HG03108 (cell line): ENCODE measurements around the gene HTR4.
"Not testable (repeated sequence)": the region's sequence is repeated elsewhere in the genome, so short reads cannot be mapped to it uniquely, and the experiment has no call there.

Source experiments
- ATAC-seq: cut with Tn5 transposase; IDR thresholded peaks from one replicate; pipeline ENCODE4 v1.9.1; 2021; ENCODE audit warnings: moderate library complexity; ENCODE audit not compliant: unreplicated experiment

The HTR4 gene, protein sequence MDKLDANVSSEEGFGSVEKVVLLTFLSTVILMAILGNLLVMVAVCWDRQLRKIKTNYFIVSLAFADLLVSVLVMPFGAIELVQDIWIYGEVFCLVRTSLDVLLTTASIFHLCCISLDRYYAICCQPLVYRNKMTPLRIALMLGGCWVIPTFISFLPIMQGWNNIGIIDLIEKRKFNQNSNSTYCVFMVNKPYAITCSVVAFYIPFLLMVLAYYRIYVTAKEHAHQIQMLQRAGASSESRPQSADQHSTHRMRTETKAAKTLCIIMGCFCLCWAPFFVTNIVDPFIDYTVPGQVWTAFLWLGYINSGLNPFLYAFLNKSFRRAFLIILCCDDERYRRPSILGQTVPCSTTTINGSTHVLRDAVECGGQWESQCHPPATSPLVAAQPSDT

GRCh38 chr5:148653836-148654781, at the start of gene HTR4:
TSS of gene HTR4 (minus strand) at chr5:148654527. CDS start at chr5:148637014, 17,513 bp downstream.
- ATAC-seq: no peak

DNA sequence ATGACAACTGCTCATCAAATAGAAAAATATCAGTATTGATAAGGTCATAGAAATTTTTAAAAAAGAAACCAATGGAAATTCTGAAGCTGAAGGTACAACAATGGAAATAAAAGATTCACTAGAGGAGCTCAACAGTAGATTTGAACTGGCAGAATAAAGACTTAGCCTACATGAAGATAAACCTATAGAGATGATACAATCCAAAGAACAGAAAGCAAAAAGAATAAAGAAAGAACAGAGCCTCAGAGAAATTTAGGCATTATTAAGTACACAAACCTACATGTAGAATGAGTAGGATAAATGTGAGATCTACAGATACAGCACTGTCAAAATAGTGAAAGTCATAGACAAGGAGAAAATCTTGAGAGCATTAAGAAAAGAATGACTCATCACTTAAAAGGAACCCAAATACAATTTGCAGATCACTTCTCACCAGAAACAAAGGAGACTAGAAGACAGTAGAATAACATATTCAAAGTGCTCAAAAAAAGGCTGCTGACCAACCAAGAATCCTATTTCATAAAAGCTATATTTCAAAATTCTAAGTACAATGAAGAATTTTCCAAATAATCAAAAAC, 47.8 kb upstream of the HTR4 start:
- ATAC-seq: no peak

GRCh38 chr5:148699028-148699427, 44.7 kb upstream of the HTR4 start:
- no peak for ATAC-seq

DNA sequence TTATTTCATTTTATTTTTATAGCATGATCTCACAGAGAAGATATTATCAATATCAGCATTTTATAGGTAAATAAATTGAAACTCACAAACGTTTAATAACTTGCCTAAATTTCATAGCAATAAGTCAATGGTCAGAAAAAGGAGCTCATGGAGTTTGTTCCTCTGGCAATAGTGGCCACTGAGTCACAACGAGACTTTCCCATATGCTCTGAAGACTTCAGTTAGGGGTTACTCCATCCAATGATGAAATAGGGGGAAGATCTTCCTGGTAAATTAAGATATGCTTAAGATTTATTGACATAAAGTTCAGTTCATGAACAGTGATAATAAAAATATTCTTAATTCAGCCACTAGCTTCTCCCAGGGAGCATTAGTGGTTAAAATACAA, 43.5 kb upstream of the HTR4 start:
- ATAC-seq: no peak

- ATAC-seq: no peak
Measured at GRCh38 chr5:148697180-148697808, 43.0 kb upstream of the HTR4 start.

DNA sequence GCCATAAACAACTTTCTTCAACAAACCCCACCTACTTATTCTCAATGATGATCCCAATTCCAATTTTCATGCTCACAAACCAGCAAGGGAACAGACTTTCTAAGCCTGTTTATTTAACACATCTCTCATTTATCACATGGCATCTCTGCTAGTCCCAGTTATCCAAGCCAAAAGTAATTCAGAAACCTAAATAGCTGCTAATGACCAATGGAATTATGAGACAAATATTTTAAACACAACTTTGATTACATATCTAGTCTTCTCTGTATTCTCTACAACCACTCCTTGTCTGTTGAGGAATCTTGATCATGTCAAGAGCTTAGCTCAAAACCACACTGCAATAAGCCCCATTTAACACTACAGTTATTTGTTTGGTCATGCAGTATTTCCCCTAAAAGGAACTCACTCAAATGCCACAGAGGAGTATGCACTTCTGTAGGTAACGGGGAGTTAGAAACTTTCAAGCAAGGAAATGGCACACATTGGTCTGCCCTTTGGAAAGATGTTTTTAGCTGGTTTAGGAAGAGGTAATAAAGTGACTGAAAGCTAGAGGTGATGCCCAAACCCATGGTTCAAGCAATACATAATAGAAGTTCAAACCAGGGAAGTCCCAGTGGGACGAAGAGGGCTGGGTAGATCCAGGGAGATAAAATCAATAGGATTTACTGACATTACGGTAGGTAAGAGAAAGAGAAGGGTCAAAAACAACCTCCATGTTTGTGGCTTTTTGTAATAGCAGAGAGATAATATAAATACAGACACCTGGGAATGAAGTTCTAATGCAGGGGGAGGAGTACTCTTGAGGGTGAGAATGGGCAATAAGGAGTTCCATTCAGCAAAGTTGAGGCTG, 42.1 kb upstream of the HTR4 start:
- ATAC-seq: no peak

GRCh38 chr5:148690945-148691344, 36.6 kb upstream of the HTR4 start:
- no peak for ATAC-seq

- no peak for ATAC-seq
Measured at GRCh38 chr5:148688787-148689186, 34.5 kb upstream of the HTR4 start.

- no peak for ATAC-seq
Measured at GRCh38 chr5:148687871-148688270, 33.5 kb upstream of the HTR4 start.

DNA sequence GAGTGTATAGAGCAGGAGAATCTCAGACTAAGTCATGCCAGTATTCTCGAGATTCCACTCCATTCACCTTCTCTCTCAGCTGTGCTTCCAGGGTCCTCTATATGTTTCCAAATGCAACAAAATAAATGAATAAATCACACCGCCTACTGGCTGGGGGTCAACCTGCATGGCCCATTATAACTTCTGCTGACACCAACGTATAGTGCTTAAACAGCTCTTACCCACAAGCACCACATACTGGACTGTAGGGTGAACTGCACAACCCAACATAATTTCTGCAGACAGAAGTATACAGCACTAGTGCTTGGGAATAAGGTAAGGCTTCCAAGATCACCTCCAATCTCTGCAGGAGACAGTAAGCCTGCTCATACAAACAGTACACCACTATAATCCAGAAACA, 33.1 kb upstream of the HTR4 start:
- peak; percentile 87 for ATAC-seq

DNA sequence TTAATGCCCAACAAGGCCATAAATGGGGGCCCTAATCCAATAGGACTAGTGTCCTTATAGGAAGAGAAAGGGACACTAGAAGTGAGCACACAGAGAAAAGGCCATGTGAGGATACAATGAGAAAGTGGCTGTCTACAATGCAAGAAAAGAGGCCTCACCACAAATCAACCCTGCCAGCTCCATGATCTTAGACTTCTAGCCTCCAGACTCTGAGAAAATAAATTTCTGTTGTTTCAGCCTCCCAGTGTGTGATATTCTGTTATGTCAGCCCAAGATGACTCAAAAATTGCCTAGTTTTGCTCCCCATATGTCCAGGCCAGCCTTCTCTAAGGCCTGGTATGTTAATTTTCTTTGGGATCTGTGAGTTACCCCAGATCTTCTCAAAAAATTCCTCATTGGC, 32.3 kb upstream of the HTR4 start:
- ATAC-seq: no peak

- no peak for ATAC-seq
Measured at GRCh38 chr5:148685520-148686134, 31.3 kb upstream of the HTR4 start.

GRCh38 chr5:148684528-148684927, 30.2 kb upstream of the HTR4 start:
- ATAC-seq: no peak

DNA sequence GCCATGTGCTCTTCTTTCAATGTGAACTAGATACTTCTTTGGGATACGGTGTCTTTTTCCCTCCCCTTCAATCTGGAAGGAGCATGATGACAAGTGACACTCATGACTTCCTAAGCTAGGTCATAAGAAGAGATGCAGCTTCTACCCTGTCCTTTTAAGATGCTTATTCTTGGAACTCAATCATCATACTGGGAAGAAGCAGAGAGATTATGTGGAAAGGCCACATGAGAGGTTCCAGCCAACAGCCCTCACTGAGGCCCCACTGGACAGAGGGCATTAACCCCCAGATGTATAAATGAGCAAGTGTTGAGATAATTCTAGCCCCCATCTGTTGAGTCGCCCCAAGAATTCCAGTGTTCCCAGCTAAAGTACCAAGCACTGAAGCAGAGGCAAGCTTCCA, 29.3 kb upstream of the HTR4 start:
- ATAC-seq: no peak

GRCh38 chr5:148682058-148683026, 28.0 kb upstream of the HTR4 start:
- ATAC-seq: no peak

GRCh38 chr5:148681157-148682057, 27.1 kb upstream of the HTR4 start:
- ATAC-seq: no peak

DNA sequence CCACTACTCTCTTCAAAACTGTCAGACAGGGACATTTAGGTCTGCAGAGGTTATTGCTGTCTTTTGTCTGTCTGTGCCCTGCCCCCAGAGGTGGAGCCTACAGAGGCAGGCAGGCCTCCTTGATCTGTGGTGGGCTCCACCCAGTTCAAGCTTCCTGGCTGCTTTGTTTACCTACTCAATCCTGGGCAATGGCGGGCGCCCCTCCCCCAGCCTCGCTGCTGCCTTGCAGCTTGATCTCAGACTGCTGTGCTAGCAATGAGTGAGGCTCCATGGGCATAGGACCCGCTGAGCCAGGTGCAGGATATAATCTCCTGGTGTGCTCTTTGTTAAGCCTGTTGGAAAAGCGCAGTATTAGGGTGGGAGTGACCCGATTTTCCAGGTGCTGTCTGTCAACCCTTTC, 19.4 kb upstream of the HTR4 start:
- not testable (repeated sequence) for ATAC-seq

GRCh38 chr5:148666353-148666752, 12.0 kb upstream of the HTR4 start:
- no peak for ATAC-seq
